Left hindlimb (tissue), 1 donor: ENCODE data around the gene SIT1.
"Not testable (repeated sequence)": the region's sequence is repeated elsewhere in the genome, so short reads cannot be mapped to it uniquely, and the experiment has no call there.

ENCODE experiments used
- DNase-seq: peaks from one replicate; pipeline ENCODE4 v3.0.0-alpha.2; 2018

The SIT1 gene

DNA sequence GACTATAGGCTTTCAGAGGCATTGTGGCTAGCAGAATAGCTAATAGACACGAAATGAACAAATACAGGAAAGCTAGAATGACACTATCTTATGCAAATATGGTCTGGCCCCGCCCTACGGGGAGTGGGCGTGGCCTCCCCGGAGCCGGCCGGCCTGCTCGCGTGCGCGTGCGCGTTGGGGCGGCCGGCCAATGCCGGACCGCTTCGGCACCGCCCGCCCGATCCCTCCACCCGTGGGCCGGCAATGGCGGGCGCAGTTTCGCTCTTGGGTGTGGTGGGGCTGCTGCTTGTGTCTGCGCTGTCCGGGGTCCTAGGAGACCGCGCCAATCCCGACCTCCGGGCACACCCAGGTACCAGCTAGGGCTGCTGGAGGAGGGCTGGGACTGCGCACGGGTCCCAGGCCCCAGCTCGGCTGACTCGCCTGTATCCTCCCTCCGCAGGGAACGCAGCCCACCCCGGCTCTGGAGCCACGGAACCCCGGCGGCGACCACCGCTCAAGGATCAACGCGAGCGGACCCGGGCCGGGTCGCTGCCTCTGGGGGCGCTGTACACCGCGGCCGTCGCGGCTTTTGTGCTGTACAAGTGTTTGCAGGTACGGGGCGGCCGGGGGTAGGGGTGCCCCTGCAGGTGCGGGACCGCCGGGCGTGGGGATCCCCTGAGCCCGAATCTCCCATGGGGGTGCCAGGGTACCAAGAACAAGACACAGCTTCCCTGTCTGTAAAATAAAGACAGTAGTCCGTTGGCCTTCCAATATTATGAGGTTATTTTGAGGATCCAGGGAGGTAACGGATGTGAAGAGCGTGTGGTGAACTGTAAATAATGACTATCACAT is 7.6 kb upstream of the SIT1 start, which contains the start of gene CCDC107:
TSS of gene CCDC107 (plus strand) at position 156 of the 831 bp plus-strand sequence. CDS start at position 244, 88 bp downstream.
- DNase-seq: peak; percentile 93

DNA sequence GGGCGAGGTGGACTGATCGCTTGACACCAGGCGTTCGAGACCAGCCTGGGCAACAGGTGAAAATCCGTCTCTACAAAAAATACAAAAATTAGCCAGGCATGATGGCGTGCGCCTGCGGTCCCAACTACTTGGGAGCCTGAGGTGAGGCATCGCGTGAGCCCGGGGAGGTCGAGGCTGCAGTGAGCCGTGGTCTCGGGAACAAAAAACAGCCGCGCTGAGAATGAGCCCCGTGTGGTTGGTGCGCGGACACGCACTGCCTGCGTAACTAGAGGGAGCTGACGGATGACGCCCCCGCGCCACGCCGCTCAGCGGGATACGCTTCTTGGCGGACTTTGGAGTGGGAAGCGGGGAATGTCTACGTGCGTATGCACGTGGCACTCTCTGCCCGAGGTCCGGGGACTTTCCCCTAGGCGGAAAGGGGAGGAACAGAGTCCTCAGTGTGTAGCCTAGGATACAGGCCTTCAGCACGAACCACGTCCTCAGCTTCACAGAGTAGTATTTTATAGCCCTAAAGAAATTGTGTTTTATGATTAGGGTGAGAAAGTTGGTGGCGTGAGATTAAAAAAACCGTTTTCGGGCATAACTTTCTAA is 6.9 kb upstream of the SIT1 start, which contains the start of gene RMRP:
TSS of gene RMRP (minus strand) at position 474 of the 591 bp plus-strand sequence.
- peak; percentile 99 for DNase-seq

DNA sequence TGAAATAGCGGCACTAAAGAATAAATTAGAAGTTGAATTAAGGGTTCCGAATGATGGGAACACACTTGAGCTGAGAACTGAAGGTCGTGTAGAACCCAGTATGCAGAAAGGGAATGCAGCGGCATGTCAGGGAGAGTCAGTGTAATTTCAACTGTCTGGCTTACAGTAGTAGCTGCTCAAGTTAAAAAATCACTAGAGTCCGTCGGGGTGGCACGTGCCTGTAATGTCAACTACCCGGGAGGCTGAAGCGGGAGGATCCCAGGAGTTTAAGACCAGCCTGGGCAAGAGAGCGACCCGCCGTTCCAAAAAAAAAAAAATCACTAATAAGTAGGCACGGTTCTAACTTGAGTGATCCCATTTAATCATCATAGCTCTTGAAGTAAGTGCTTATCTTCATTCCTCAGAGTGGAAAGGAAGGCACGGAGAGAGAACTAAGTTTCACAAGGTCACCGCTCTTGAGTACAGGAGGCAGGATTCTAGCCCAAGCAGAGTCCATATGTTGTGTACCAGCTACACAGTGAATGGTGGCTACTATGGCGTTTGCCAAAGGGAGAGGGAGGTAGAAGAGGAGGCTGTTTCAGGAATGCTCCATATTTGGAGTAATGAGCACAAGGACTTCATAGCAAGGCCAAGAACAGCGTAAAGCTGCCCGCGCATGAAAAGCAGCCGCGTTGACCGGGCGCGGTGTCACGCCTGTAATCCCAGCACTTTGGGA is 6.3 kb upstream of the SIT1 start:
- no peak for DNase-seq

DNA sequence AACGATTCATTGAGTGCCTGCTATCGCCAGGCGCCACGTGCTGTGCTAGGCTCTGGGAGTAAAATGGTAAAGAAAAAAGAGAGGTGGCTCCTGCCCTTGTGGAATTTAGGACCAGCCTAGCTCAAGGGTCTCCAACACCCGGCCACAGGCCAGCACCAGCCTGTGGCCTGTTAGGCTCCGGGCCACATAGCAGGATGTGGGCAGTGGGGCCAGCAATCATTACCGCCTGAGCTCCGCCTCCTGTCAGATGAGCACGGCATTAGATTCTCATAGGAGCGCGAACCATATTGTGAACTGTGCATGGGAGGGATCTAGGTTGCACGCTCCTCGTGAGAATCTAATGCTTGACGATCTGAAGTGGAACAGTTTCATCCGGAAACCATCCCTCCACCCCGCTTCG is 5.6 kb upstream of the SIT1 start:
- DNase-seq: no peak

DNA sequence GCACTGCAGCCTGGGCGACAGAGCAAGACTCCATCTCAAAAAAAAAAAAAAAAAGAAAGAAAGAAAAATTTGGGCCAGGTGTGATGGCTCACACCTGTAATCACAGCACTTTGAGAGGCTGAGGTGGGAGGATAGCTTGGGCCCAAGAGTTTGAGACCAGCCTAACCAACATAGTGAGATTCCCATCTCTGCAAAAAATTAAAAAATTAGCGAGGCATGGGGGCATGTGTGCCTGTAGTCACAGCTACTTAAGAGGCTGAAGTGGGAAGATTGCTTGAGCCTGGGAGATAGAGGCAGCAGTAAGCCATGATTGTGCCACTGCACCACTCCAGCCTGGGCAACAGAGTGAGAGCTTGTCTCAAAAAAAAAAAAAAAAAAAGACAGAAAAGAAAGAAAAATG is 2.9 kb upstream of the SIT1 start:
- DNase-seq: no peak

DNA sequence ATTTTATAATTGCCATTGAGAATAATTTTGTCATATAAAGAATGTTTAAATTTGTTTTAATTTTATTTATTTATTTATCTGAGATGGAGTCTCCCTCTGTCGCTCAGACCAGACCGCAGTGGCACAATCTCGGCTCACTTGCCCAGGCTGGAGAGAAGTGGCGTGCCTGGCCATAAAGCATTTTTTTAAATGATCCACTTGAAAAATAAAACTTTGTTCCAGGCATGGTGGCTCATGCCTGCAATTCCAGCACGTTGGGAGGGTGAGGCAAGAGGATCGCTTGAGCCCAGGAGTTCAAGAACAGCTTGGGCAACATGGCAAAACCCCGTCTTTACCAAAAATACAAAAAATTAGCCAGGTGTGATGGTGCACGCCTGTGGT is 2.1 kb upstream of the SIT1 start:
- DNase-seq: no peak

DNA sequence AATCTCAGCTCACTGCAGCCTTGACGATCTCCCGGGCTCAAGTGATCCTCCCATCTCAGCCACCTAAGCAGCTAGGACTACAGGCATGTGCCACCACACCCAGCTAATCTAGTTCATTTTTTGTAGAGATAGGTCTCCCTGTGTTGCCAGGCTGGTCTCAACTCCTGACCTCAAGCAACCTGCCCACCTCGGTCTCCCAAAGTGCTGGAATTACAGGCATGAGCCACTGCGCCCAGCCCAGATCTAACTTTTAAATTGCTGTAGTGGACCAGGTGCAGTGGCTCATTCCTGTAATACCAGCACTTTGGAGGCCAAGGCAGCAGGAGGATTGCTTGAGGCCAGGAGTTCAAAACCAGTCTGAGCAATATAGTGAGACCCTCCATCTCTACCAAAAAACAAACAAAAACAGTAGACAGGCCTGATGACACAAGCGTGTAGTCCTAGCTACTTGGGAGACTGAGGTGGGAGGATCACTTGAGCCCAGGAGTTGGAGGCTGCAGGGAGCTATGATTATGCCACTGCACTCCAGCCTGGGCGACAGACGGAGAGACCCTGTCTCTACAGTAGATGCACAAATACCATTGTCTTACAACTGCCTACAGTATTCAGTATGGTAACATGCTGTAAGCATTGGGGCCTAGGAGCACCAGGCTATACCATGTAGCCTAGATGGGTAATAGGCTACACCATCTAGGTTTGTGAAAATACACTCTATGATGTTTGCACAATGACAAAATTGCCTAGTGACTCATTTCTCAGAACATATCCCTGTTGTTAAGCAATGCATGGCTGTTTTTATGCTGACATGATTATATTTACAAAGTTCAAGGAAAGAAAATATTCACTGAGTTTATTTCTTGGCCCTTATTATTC is 1.5 kb upstream of the SIT1 start:
- DNase-seq: no peak

DNA sequence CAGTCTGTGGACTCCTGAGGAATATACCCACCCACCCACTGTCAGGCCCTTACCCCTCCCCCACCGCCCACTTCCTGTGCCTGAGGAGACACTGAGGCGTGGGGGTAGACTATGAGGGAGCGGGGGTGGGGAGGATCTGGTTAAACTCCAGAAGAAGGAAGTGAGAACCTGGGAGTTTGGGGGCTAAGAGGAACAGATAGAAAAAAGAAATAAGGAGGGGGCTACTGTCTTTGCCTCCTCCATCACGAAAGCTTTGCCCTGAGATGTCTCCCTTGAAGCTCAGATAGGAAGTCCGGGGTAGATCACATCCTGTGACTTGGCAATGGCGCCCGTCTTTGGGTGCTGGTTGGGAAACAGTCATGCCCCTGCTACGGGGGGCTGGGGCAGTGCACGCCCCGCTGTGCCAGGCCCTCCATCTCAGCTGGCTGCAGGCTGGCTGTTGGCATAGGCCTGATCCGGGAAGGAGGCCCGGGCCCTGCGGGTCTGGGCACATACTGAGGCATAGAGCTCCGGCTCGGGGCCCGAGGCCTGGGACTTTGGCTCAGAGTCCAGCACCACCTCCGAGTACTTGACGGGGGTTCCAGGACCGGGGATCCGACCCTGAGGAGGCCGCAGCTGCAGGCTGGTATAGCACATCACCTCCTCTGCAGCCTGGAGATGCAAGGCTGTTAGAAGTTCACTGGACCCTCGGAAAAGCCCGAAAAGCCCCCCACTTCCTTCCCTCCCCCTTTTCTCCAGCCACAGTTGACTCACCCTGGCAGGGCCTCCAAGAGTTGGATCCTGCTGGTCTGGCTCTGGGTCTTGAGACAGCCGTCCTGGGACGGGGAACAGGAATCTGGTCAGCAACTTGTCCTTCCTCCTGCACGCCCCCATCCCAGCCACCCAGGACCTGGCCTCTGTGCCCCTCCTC is 1.0 kb downstream of the SIT1 start:
- DNase-seq: no peak

DNA sequence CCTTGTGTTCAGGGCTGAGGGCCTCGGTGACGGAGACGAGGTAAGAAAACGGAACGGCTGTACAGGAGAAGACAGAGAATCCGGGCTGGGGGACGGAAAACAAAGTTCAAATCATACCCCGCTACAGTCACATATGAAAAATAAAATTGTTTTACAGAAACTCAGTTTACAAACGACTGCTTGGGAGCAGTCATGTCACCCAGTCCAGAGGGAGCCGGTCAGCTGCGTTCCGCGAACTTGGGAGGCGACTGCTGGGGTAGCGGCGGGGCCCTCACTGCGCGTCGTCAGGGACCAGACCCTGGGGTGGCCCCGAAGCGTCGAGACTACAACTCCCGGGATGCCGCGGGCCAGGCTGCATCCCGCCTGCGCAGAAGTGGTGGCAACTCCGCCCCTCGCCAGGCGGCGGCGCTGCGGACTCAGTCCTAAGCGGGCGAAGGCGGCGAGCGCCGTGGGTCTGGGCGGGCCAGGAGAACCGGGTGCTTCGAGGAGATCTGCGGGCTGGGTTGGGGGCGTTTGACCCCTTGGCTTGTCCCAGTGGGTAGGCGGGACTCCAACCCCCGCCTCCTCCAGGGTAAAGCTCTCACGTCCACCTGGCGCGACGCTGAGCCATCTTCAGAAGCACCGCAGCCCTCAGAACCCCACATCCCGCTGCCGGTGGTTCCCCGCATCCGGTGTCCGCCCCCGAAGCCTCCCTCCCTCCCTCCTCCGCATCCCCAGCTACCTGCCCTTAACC is 4.0 kb downstream of the SIT1 start:
- DNase-seq: peak; percentile 95

DNA sequence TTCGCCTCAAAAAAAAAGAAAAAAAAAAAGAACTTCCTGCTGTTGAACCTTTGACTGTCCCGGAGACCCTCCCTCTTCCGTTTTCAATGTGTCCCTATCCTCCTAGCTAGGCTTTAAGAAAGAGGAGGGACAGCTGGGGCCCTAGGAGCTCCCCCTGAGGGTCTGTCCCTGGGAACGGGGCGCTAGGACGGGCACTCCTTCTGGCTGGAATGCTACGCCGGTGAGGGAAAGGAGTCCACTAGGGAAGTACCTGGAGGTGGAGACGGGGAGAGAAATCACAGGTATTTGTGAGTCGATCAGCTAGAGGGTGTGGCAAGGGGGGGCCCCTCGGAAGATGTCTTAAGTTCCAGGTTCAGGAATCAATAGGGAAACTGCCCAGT is 4.6 kb downstream of the SIT1 start:
- DNase-seq: peak; percentile 75

DNA sequence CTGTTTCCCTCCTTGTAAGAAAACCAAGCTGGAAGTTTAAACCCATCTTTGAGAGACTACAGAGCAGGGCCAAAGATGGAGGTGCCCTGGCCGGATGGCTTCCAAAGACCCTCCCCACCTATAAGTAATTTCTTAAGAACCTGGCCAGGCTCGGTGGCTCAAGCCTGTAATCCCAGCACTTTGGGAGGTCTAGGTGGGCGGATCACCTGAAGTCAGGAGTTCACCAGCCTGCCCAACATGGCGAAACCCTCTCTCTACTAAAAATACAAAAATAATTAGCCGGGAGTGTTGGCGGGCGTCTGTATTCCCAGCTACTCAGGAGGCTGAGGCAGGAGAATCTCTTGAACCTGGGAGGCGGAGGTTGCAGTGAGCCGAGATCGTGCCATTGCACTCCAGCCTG is 5.0 kb downstream of the SIT1 start:
- DNase-seq: not testable (repeated sequence)

DNA sequence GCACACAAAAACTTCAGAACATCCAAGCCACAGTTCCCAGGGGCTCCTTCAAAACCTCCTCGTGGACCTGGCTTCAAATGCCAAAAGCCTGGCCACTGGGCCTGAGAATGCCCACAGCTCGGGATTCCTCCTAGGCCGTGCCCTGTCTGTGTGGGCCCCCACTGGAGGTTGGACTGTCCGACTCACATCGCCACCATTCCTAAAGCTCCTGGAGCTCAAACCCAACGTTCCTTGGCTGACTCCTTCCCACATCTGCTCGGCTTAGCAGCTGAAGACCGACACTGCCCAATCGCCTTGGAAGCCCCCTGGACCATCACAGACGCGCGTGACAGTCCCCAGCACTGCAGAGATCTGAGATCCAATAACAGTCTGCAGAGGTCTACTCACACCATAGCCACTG is 7.7 kb downstream of the SIT1 start:
- no peak for DNase-seq

DNA sequence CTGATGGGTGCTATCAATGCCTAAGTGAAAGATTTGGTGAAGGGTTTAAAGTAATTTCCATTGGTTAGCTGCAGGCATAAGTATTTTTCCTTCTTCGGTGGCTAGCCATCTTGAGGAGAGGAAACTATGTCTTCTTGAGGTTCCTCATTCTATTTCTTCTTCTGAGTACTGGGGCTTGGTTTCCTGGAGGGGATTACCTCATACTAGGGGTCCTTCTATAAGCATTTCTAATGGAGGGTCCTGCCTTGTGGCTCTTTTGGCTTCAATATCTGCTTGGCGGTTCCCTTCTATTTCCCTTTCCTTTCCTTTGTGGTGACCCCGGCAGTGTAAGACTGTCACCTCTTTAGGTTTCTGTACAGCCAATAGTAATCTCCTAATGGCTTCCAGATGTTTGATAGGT is 9.3 kb downstream of the SIT1 start:
- not testable (repeated sequence) for DNase-seq

DNA sequence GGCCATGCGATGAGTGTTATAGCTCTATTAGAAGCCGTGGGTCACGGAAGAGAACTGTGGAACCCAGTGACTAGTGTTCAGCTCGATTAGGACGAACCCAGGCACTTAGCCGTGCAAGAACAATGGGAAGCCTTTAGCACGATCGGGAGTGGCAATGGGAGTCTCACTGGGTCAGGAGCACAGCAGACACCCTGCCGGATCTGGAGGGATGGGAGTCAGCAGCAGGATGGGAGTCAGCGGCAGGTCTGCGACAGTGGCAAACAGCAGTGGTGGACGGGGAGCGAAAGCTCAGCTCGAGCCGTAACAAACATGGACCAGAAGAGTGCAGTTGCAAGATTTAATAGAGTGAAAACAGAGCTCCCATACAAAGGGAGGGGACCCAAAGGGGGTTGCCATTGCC is 10.3 kb downstream of the SIT1 start:
- not testable (repeated sequence) for DNase-seq

DNA sequence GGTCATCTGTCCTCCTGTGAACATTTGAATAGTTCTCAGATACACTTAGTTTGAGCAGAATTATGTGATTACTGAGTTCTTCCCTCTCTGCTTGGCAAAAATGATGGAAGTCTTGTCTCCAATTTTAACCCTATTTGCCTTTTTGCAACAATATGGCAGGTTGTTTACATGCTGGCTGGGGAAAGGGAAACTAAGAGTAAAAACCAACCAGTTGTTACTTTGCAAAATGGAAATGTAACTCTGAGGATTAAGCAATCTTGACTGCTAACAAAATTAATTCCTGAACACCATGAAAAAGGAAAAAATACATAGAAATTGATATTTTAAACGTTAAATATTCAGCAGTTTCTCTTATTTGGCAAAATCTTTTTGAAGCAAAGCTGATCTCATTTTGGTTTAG is 11.1 kb downstream of the SIT1 start:
- no peak for DNase-seq

DNA sequence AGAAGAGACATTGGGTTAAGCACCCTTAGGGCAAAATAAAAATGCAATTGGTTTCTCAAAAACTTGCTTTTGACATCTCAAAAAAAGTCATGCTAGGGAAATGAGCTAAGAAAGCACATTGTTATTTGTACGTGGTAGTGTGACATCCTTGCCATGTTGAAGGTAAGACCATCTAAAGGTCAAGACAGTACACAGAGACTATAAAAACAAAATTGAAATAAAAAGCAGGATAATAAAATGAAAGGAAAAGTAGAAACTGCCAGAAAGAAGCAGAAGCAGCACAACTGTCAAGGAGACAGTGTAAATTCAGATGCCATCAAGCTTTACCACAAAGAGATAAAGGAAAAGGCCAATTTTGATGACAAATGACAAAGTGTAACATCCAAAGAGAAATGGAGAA is 11.5 kb downstream of the SIT1 start:
- DNase-seq: not testable (repeated sequence)

DNA sequence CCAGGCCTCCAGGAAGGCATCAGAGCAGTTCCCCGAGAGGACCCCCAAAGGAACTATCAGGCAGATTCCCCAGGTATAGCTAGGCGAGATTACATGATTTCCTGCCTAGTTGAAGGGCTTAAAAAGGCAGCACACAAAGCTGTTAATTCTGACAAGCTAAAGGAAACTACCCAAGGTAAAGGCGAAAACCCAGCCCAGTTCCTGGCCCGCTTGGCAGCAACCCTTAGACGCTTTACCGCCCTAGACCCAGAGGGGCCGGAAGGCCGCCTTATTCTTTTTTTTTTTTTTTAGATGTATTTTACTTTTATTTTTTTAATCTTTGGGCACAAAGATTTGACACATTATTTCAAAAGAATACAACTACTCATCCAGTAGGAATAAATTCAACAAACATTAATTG is 12.0 kb downstream of the SIT1 start:
- not testable (repeated sequence) for DNase-seq

DNA sequence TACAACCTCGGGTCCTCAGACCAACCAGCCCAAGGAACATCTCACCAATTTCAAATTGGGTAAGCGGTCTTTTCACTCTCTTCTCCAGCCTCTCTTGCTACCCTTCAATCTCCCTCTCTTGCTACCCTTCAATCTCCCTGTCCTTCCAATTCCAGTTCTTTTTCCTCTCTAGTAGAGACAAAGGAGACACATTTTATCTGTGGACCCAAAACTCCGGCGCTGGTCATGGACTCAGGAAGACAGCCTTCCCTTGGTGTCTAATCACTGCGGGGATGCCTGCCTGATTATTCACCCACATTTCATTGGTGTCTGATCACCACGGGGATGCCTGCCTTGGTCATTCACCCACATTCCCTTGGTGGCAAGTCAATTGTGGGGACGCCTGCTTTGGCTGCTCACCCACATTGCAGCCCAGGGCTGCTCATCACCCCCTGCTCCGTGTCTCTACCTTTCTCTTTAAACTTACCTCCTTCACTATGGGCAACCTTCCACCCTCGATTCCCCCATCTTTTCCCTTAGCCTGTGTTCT is 13.2 kb downstream of the SIT1 start:
- DNase-seq: not testable (repeated sequence)

DNA sequence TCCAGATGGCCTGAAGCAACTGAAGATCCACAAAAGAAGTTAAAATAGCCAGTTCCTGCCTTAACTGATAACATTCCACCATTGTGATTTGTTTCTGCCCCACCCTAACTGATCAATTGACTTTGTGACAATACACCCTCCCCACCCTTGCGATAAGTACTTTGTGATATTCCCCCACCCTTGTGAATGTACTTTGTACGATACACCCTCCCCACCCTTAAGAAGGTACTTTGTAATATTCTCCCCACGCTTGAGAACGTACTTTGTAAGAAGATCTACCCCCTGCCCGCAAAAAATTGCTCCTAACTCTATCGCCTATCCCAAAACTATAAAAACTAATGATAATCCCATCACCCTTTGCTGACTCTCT is 13.9 kb downstream of the SIT1 start:
- DNase-seq: not testable (repeated sequence)

DNA sequence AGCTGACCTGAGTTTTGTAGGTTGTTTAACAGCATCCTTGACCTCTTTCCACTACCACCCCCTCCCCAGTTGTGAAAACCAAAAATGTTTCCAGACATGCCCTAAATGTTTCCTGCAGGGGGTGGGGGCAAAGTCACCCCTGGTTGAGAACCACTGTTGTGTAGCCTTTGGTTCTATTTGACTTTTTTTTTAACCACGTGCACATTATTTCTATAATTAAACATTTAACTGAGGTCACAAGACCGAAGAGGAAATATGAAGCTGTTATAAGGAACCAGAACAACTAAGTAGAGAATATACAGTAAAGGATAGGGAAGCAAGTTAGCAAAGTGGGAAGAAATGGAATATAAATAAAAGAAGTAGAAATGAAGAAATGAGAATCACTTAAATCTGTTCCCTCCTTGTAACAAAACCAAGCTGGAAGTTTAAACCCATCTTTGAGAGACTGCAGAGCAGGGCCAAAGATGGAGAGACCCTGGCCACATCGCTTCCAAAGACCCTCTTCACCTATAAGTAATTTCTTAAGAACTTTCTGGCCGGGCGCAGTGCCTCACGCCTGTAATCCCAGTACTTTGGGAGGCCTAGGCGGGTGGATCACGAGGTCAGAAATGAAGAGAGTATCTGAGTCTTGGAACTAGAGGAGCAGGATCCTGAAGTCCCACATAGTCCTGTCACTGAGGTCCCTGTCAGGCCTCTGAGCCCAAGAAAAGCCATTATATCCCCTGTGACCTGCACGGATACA is 14.4 kb downstream of the SIT1 start:
- no peak for DNase-seq
